HepG2 (cell line): ENCODE data around the gene PSENEN. TPM values are rescaled to one million over a fixed set of nuclear protein-coding genes. Genes with fewer than 3 reads are reported as not detected.

Experiments used
- ARNTL ChIP-seq: sonication (generic); formaldehyde crosslinking; IDR thresholded peaks from 2 replicates; pipeline ENCODE4 v1.4.0; 2020; ENCODE audit warnings: mild to moderate bottlenecking, missing genetic modification reagents
- ATF4 ChIP-seq, 2 experiments: fragments of 450-650 bp in 1 of 2; sonication (generic) in 1 of 2; formaldehyde crosslinking; IDR thresholded peaks; 2 replicates each; pipeline versions ENCODE4 v1.5.0 to v1.8.0; 2020 to 2022; ENCODE audit warnings: mild to moderate bottlenecking in 1 of 2, missing genetic modification reagents in 1 of 2
- CCDC6 ChIP-seq: sonication (generic); formaldehyde crosslinking; IDR thresholded peaks from 2 replicates; pipeline ENCODE4 v1.8.1; 2022; ENCODE audit warnings: mild to moderate bottlenecking, missing genetic modification reagents, moderate library complexity
- ETV5 ChIP-seq: IDR thresholded peaks from 2 replicates; pipeline ENCODE4 v1.6.1; 2018; ENCODE audit warnings: missing biosample characterization, missing genetic modification reagents, inconsistent platforms, borderline replicate concordance
- FOXA1 ChIP-seq, 2 experiments: fragments of 450-650 bp in 1 of 2; sonication (generic) in 1 of 2; formaldehyde crosslinking in 1 of 2; IDR thresholded peaks; 2 replicates each; pipeline versions ENCODE4 v1.4.0 to v1.6.1; 2016 to 2020; ENCODE audit warnings: missing genetic modification reagents in 1 of 2
- FOXC1 ChIP-seq: sonication (generic); formaldehyde crosslinking; IDR thresholded peaks from 2 replicates; pipeline ENCODE4 v1.8.0; 2022; ENCODE audit warnings: mild to moderate bottlenecking, missing genetic modification reagents, borderline replicate concordance
- HDAC1 ChIP-seq: sonication (generic); formaldehyde crosslinking; IDR thresholded peaks from 2 replicates; pipeline ENCODE4 v1.5.1; 2020; ENCODE audit warnings: mild to moderate bottlenecking, missing genetic modification reagents
- HNF4A ChIP-seq: sonication (generic); formaldehyde crosslinking; IDR thresholded peaks from 2 replicates; pipeline ENCODE4 v1.4.0; 2020; ENCODE audit warnings: missing genetic modification reagents
- KAT2B ChIP-seq: fragments of 150-350 bp; IDR thresholded peaks from 2 replicates; pipeline ENCODE4 v1.6.1; 2014; ENCODE audit warnings: low read depth, low read length, borderline replicate concordance
- MED13 ChIP-seq: sonication (generic); formaldehyde crosslinking; IDR thresholded peaks from 2 replicates; pipeline ENCODE4 v1.5.0; 2020; ENCODE audit warnings: missing genetic modification reagents
- NFKB2 ChIP-seq: sonication (generic); formaldehyde crosslinking; IDR thresholded peaks from 2 replicates; pipeline ENCODE4 v1.4.0; 2020; ENCODE audit warnings: missing genetic modification reagents, borderline replicate concordance
- PCBP2 ChIP-seq: fragments of 200-400 bp; formaldehyde crosslinking; optimal IDR thresholded peaks from 2 replicates; pipeline ENCODE3; 2018; ENCODE audit warnings: low read length, low read depth; ENCODE audit not compliant: poor library complexity, severe bottlenecking
- PHB2 ChIP-seq: fragments of 450-650 bp; IDR thresholded peaks from 2 replicates; pipeline ENCODE4 v1.6.1; 2018; ENCODE audit not compliant: partially characterized antibody
- RBM22 ChIP-seq: fragments of 200-400 bp; formaldehyde crosslinking; optimal IDR thresholded peaks from 2 replicates; pipeline ENCODE3; 2017; ENCODE audit warnings: mild to moderate bottlenecking, low read length, moderate library complexity
- SETDB1 ChIP-seq: sonication (generic); formaldehyde crosslinking; IDR thresholded peaks from 2 replicates; pipeline ENCODE4 v1.5.1; 2020; ENCODE audit warnings: missing genetic modification reagents, mild to moderate bottlenecking, borderline replicate concordance
- SIN3B ChIP-seq: fragments of 150-350 bp; IDR thresholded peaks from 2 replicates; pipeline ENCODE4 v1.6.1; 2014; ENCODE audit warnings: low read length
- SNAPC2 ChIP-seq: sonication (generic); formaldehyde crosslinking; IDR thresholded peaks from 2 replicates; pipeline ENCODE4 v1.8.1; 2022; ENCODE audit warnings: mild to moderate bottlenecking, missing genetic modification reagents
- TBX2 ChIP-seq: sonication (generic); formaldehyde crosslinking; IDR thresholded peaks from 2 replicates; pipeline ENCODE4 v1.5.0; 2020; ENCODE audit warnings: missing genetic modification reagents, mild to moderate bottlenecking, borderline replicate concordance
- TRIM24 ChIP-seq: sonication (generic); formaldehyde crosslinking; IDR thresholded peaks from 2 replicates; pipeline ENCODE4 v1.8.0; 2022; ENCODE audit warnings: mild to moderate bottlenecking, missing genetic modification reagents
- TSC22D2 ChIP-seq: sonication (generic); formaldehyde crosslinking; IDR thresholded peaks from 2 replicates; pipeline ENCODE4 v1.5.1; 2020; ENCODE audit warnings: missing genetic modification reagents, mild to moderate bottlenecking, borderline replicate concordance
- ZBTB4 ChIP-seq: sonication (generic); formaldehyde crosslinking; IDR thresholded peaks from 2 replicates; pipeline ENCODE4 v1.4.0; 2020; ENCODE audit warnings: missing genetic modification reagents, mild to moderate bottlenecking, borderline replicate concordance
- ZC3H4 ChIP-seq: sonication (generic); formaldehyde crosslinking; IDR thresholded peaks from 2 replicates; pipeline ENCODE4 v1.4.0; 2020; ENCODE audit warnings: missing genetic modification reagents, borderline replicate concordance
- ZNF224 ChIP-seq: sonication (generic); formaldehyde crosslinking; IDR thresholded peaks from 2 replicates; pipeline ENCODE4 v1.5.0; 2020; ENCODE audit warnings: mild to moderate bottlenecking, missing genetic modification reagents
- ZNF34 ChIP-seq: sonication (generic); formaldehyde crosslinking; IDR thresholded peaks from 2 replicates; pipeline ENCODE4 v1.4.0; 2020; ENCODE audit warnings: mild to moderate bottlenecking, missing genetic modification reagents, borderline replicate concordance
- ZSCAN9 ChIP-seq: IDR thresholded peaks from 2 replicates; pipeline ENCODE4 v1.6.1; 2016; ENCODE audit warnings: borderline replicate concordance
- polyA plus RNA-seq, 8 experiments: library from polyadenylated mRNA; depleted of rRNA in 3 of 8; stranded (reverse) in 7 of 8; unstranded in 1 of 8; fragments of >200 nt; fragmentation: Illumina TruSeq in 4 of 8; extraction: Trizol in 4 of 8; gene quantifications; 2 replicates each; pipeline versions ENCODE4 v1.2.1 to v1.2.3, GENCODE V29; 2011 to 2016; ENCODE audit warnings: low read depth in 4 of 8, missing spikeins in 1 of 8, mixed read lengths in 1 of 8; ENCODE audit not compliant: insufficient read depth in 1 of 8
- total RNA-seq, 5 experiments: library from RNA; depleted of rRNA; stranded (reverse); fragments of >200 nt; fragmentation: Illumina TruSeq; extraction: Trizol; gene quantifications; 2 replicates each; pipeline ENCODE4 v1.2.3, GENCODE V29; 2016; ENCODE audit warnings: low read depth in 1 of 5
- TF ChIP-seq, protein P1 (sequence below): sonication (generic); formaldehyde crosslinking; IDR thresholded peaks from 2 replicates; pipeline ENCODE4 v1.4.0; 2020; ENCODE audit warnings: missing genetic modification reagents

Gene PSENEN
- total and polyA plus RNA-seq, 2 of the 13 experiments (the other 11 are each of a cell fraction or from before 2014, with no cell fraction given), result 16.9 to 34.2 TPM

- TF ChIP-seq TRIM24 (CRISPR knock-in tag) (no peak), NFKB2 (0 out of 2 replicates have a peak, but pooled peaks have one; percentile 11), PHB2 (no peak), HNF4A (no peak), PCBP2 (no peak), ETV5 (CRISPR knock-in tag) (no peak), TBX2 (CRISPR knock-in tag) (no peak), RBM22 (no peak), TSC22D2 (CRISPR knock-in tag) (no peak), MED13 (CRISPR knock-in tag) (no peak), FOXA1 (IDR thresholded peaks at IDR 0.05) (no peak), FOXA1 (CRISPR knock-in tag; IDR thresholded peaks at IDR 0.05) (no peak), KAT2B (no peak), SNAPC2 (CRISPR knock-in tag) (no peak), CCDC6 (CRISPR knock-in tag) (no peak), ZNF34 (no peak), SIN3B (no peak), SETDB1 (CRISPR knock-in tag) (no peak), FOXC1 (CRISPR knock-in tag) (peak; percentile 77), ATF4 (CRISPR knock-in tag; IDR thresholded peaks at IDR 0.05) (peak in 1 of 2 experiments; percentile 56; a peak in 1 of 4 replicates), ZC3H4 (CRISPR knock-in tag) (no peak), HDAC1 (CRISPR knock-in tag) (no peak), ZNF224 (0 out of 2 replicates have a peak, but pooled peaks have one; percentile 35), ARNTL (CRISPR knock-in tag) (no peak), ZBTB4 (CRISPR knock-in tag) (0 out of 2 replicates have a peak, but pooled peaks have one; percentile 3), ZSCAN9 (CRISPR knock-in tag) (no peak)
- TF ChIP-seq, protein P1, sequence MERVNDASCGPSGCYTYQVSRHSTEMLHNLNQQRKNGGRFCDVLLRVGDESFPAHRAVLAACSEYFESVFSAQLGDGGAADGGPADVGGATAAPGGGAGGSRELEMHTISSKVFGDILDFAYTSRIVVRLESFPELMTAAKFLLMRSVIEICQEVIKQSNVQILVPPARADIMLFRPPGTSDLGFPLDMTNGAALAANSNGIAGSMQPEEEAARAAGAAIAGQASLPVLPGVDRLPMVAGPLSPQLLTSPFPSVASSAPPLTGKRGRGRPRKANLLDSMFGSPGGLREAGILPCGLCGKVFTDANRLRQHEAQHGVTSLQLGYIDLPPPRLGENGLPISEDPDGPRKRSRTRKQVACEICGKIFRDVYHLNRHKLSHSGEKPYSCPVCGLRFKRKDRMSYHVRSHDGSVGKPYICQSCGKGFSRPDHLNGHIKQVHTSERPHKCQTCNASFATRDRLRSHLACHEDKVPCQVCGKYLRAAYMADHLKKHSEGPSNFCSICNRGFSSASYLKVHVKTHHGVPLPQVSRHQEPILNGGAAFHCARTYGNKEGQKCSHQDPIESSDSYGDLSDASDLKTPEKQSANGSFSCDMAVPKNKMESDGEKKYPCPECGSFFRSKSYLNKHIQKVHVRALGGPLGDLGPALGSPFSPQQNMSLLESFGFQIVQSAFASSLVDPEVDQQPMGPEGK (CRISPR knock-in tag), result peak; percentile 79
Measured at GRCh38 chr19:35757231-35757748, 11.8 kb downstream of the PSENEN start (continued).
